GM23248 (cell line): ENCODE data around the gene WWOX. TPM values are rescaled to one million over a fixed set of nuclear protein-coding genes. Genes with fewer than 3 reads are reported as not detected.

Source experiments
- DNase-seq: peaks from one replicate; pipeline ENCODE4 v3.0.0-alpha.2; 2015
- H2AFZ ChIP-seq: fragments of 200-600 bp; sonication (generic); 2 replicates; pipeline ENCODE4 v1.6.1; 2016; ENCODE audit warnings: antibody characterized with exemption
- H3F3A ChIP-seq: fragments of 200-600 bp; sonication (generic); 2 replicates; pipeline ENCODE4 v1.6.1; 2016; ENCODE audit warnings: mild to moderate bottlenecking, antibody characterized with exemption, mixed run types; ENCODE audit not compliant: insufficient read depth
- H3K27ac ChIP-seq: fragments of 200-600 bp; sonication (generic); 2 replicates; pipeline ENCODE4 v1.5.1; 2016; ENCODE audit warnings: mild to moderate bottlenecking
- H3K27me3 ChIP-seq: fragments of 200-600 bp; sonication (generic); replicated peaks from 2 replicates; pipeline ENCODE4 v1.6.1; 2016; ENCODE audit warnings: mild to moderate bottlenecking; ENCODE audit not compliant: insufficient read depth
- H3K36me3 ChIP-seq: fragments of 200-600 bp; sonication (generic); 2 replicates; pipeline ENCODE4 v1.6.1; 2016; ENCODE audit warnings: low read depth, mild to moderate bottlenecking
- H3K4me1 ChIP-seq: fragments of 200-600 bp; sonication (generic); 2 replicates; pipeline ENCODE4 v1.6.1; 2016; ENCODE audit warnings: mild to moderate bottlenecking; ENCODE audit not compliant: insufficient read depth
- H3K4me2 ChIP-seq: fragments of 200-600 bp; sonication (generic); one replicate; pipeline ENCODE4 v1.6.1; 2016; ENCODE audit warnings: mild to moderate bottlenecking; ENCODE audit not compliant: unreplicated experiment
- H3K4me3 ChIP-seq: fragments of 200-600 bp; sonication (generic); 2 replicates; pipeline ENCODE4 v1.5.1; 2016; ENCODE audit warnings: mild to moderate bottlenecking
- H3K79me2 ChIP-seq: fragments of 200-600 bp; sonication (generic); 2 replicates; pipeline ENCODE4 v1.6.1; 2016; ENCODE audit warnings: mild to moderate bottlenecking; ENCODE audit not compliant: insufficient read depth
- H3K9ac ChIP-seq: fragments of 200-600 bp; sonication (generic); 2 replicates; pipeline ENCODE4 v1.6.1; 2016; ENCODE audit warnings: mild to moderate bottlenecking
- H3K9me2 ChIP-seq: fragments of 200-600 bp; sonication (generic); 2 replicates; pipeline ENCODE4 v1.6.1; 2016; ENCODE audit warnings: mixed run types, mild to moderate bottlenecking, moderate library complexity; ENCODE audit not compliant: insufficient read depth
- H3K9me3 ChIP-seq: fragments of 200-600 bp; sonication (generic); one replicate; pipeline ENCODE4 v1.6.1; 2017; ENCODE audit warnings: low read depth
- H4K20me1 ChIP-seq: fragments of 200-600 bp; sonication (generic); 2 replicates; pipeline ENCODE4 v1.6.0; 2016; ENCODE audit not compliant: insufficient read depth
- EZH2 ChIP-seq: fragments of 200-600 bp; sonication (generic); IDR thresholded peaks from 2 replicates; pipeline ENCODE4 v1.6.1; 2018; ENCODE audit warnings: antibody characterized with exemption, mild to moderate bottlenecking; ENCODE audit not compliant: insufficient read depth, poor library complexity, severe bottlenecking
- EZH2phosphoT487 ChIP-seq: fragments of 200-600 bp; sonication (generic); IDR thresholded peaks from 2 replicates; pipeline ENCODE4 v1.6.1; 2018; ENCODE audit warnings: antibody characterized with exemption, moderate library complexity, mild to moderate bottlenecking, low read depth; ENCODE audit not compliant: insufficient read depth
- WGBS, 2 experiments: methylation state at CpG; one replicate each; pipeline ENCODE4 v1.1.6; 2015 to 2017; ENCODE audit warnings: low lambda C conversion rate in 2 of 2, low coverage in 1 of 2; ENCODE audit errors: missing lambda C conversion rate in 2 of 2; 5-methylcytosine and 5-hydroxymethylcytosine counted together
- in situ Hi-C: fragments of 300-500 bp; cut with MboI; formaldehyde crosslinking; loops from 2 replicates; pipeline ENCODE4 v1.15.0; 2020
- polyA plus RNA-seq: library from polyadenylated mRNA; unstranded; fragments of >200 nt; fragmentation: Nextera tagmentation; extraction: Ambion mirVana; gene quantifications from 2 replicates; pipeline ENCODE4 v1.2.1, GENCODE V29; 2016
- total RNA-seq: library from RNA; depleted of rRNA; stranded (reverse); fragments of >200 nt; shearing (Covaris generic); gene quantifications from 2 replicates; pipeline ENCODE4 v1.2.3, GENCODE V29; 2014

WWOX gene
- total and polyA plus RNA-seq, 2 experiments from 2014 or later: 4.5 to 6.6 TPM

DNA sequence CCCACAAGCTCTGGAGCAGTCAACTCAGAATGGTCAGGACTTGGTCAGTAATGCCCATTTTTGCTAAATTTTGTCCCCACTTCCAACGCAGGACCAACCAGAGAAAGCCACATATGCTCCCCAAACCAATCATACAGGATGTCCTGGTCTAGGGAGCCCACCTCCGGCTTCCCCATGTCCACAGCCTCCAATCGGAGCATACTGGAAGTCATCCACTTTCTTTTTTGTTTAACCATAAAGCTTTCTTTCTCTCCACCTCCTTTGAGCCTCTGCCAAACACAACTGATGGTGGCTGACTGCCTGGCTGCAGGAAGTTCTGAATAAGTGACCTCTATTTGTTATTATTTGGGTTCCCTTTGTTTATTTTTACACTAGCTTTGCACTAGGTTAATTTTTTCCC is 549.1 kb downstream of the WWOX start:
- no peak overlapping the region for H2AFZ ChIP-seq
- H4K20me1 ChIP-seq: no peaks in the 10 kb centered on the region
- no peaks in the 10 kb centered on the region for H3F3A ChIP-seq
- no peaks in the 10 kb centered on the region for H3K36me3 ChIP-seq
- H3K9me3 ChIP-seq: no peaks in the 10 kb centered on the region
- in situ Hi-C loops: no loop called here
- H3K4me1 ChIP-seq: no peaks in the 10 kb centered on the region
- no peaks in the 10 kb centered on the region for H3K79me2 ChIP-seq
- no peak overlapping the region for H3K4me3 ChIP-seq
- no peak for DNase-seq
- no peaks in the 10 kb centered on the region for H3K27me3 ChIP-seq
- no peak overlapping the region for H3K9ac ChIP-seq
- no peak for TF ChIP-seq EZH2
- TF ChIP-seq EZH2phosphoT487: no peak
- 56 to 74% methylated on average over 3 of the region's 3 CpGs for WGBS, 2 experiments
- no peak overlapping the region for H3K4me2 ChIP-seq
- no peaks in the 10 kb centered on the region for H3K9me2 ChIP-seq
- H3K27ac ChIP-seq: no peak overlapping the region

DNA sequence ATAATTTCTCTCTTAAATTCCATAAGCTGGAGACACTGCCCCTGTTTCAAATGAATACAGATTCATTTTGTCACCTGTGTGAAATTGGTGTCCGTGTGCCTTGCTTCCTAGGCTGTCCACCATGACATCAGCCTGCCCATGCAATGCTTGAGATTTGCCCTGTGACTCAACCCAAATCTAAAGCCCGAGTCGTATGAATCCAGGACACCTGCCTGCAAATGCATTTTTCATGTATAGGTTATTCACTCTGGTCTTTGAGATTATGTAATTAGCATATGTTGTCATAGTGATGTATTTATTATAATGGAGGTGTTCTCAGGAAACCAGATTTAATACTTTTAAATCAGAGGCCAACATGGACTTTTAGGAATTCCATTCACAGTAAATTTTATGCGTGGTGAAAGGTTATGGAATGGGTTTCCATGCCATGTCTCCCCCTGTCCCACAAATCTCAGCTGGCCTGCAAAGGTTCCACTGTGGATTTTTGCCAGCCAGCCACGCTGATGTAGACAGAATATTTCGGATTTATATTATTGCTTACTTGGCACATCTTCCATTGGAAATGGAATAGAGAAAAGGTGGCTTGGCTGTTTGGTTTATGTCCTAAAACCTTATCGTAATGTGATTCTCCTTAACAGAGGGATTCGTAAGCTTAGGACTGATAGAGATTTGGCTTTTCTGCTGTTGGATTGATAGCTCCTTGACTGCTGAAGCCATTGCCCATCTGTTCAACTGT is 551.1 kb downstream of the WWOX start:
- no peaks in the 10 kb centered on the region for H3K9me3 ChIP-seq
- DNase-seq: no peak
- 45% methylated on average over 8 of the region's 8 CpGs for WGBS, 2 experiments
- no peaks in the 10 kb centered on the region for H3K9me2 ChIP-seq
- no peaks in the 10 kb centered on the region for H3K27me3 ChIP-seq
- no peaks in the 10 kb centered on the region for H3K79me2 ChIP-seq
- no peak overlapping the region for H3K9ac ChIP-seq
- H3K4me3 ChIP-seq: no peak overlapping the region
- H3K27ac ChIP-seq: no peak overlapping the region
- no peaks in the 10 kb centered on the region for H3K36me3 ChIP-seq
- no peaks in the 10 kb centered on the region for H4K20me1 ChIP-seq
- in situ Hi-C loops: no loop called here
- H3F3A ChIP-seq: no peaks in the 10 kb centered on the region
- TF ChIP-seq EZH2: no peak
- no peak for TF ChIP-seq EZH2phosphoT487
- H3K4me1 ChIP-seq: no peaks in the 10 kb centered on the region
- no peak overlapping the region for H2AFZ ChIP-seq
- H3K4me2 ChIP-seq: no peak overlapping the region

DNA sequence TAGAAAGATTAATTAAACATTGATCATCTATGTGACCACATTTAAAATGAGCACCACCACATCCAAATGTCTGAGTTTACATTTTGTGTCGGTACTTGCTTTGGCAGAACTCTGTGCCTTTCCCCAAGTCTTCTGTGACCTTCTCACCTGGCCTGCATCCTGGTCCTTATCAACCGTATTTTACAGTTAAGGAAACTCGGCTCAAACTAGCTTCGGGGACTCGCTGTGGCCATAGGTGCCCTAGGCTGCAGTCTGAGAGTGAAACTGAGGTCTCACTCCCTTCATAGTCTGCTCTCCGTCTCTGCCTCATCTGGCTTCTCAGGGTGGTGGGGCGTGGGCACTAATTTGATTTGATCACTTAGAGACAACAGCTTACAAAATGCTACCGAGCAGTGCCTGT is 555.5 kb downstream of the WWOX start:
- no peak for DNase-seq
- no peaks in the 10 kb centered on the region for H3K9me2 ChIP-seq
- TF ChIP-seq EZH2 (no peak), EZH2phosphoT487 (no peak)
- WGBS, 2 experiments: 56 to 57% methylated on average over 8 of the region's 8 CpGs
- no peaks in the 10 kb centered on the region for H3K27me3 ChIP-seq
- no peak overlapping the region for H3K4me2 ChIP-seq
- no peak overlapping the region for H3K4me3 ChIP-seq
- no peaks in the 10 kb centered on the region for H3K79me2 ChIP-seq
- no peak overlapping the region for H2AFZ ChIP-seq
- H3K4me1 ChIP-seq: no peaks in the 10 kb centered on the region
- no peaks in the 10 kb centered on the region for H3F3A ChIP-seq
- in situ Hi-C loops: no loop called here
- H3K9me3 ChIP-seq: no peaks in the 10 kb centered on the region
- H3K36me3 ChIP-seq: no peaks in the 10 kb centered on the region
- H4K20me1 ChIP-seq: no peaks in the 10 kb centered on the region
- no peak overlapping the region for H3K9ac ChIP-seq
- H3K27ac ChIP-seq: no peak overlapping the region

DNA sequence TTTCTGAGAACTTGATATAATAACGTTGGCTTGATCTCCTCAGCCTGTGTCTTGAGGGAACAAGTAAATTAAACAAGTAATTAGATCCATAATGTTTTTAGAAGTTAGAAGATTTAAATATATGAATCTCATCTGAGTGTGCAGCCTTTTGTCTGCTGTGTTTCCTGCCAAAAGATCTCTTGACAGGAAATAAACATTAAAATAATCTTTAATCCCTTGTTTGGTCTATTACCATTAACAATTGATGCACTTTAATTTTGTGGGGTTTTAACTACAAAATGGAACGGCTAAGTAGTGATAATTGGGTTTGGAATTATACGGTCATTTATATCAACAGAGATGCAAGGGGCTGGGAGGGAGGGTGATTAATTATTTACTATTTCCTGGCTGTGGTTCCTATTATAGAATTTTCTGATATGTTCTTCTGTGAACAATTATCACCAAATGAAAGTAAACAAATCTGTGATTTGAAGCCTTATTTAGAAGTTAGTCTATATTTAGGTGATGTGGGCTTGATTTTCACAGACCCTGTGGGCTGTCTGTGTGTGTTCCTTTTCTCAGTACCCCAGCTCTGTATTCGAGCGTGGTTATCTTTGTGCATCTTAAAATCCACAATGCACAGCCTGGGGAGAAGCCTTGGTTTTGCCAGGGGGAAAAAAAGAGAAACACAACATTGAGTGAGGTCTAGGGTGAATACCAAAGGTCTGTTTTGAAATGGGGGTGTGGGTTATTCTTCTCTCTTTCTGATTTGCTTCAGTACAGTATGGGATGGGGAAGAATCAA is 556.1 kb downstream of the WWOX start:
- H4K20me1 ChIP-seq: no peaks in the 10 kb centered on the region
- in situ Hi-C loops: no loop called here
- no peaks in the 10 kb centered on the region for H3K4me1 ChIP-seq
- H3F3A ChIP-seq: no peaks in the 10 kb centered on the region
- WGBS, 2 experiments: 55 to 59% methylated on average over 5 of the region's 5 CpGs
- no peaks in the 10 kb centered on the region for H3K9me2 ChIP-seq
- no peak for DNase-seq
- H3K27me3 ChIP-seq: no peaks in the 10 kb centered on the region
- H2AFZ ChIP-seq: no peak overlapping the region
- H3K27ac ChIP-seq: no peak overlapping the region
- H3K9me3 ChIP-seq: no peaks in the 10 kb centered on the region
- no peak overlapping the region for H3K4me3 ChIP-seq
- H3K36me3 ChIP-seq: no peaks in the 10 kb centered on the region
- TF ChIP-seq EZH2phosphoT487 (no peak), EZH2 (no peak)
- H3K9ac ChIP-seq: no peak overlapping the region
- H3K79me2 ChIP-seq: no peaks in the 10 kb centered on the region
- H3K4me2 ChIP-seq: no peak overlapping the region
